Daoy (cell line): ENCODE data around the gene ACSL3. TPM values are rescaled to one million over a fixed set of nuclear protein-coding genes. Genes with fewer than 3 reads are reported as not detected.
"Not testable (repeated sequence)": the region's sequence is repeated elsewhere in the genome, so short reads cannot be mapped to it uniquely, and the experiment has no call there.

Experiments used
- DNase-seq: peaks from one replicate; pipeline ENCODE4 v3.0.0-alpha.2; 2015; ENCODE audit warnings: low read depth
- total RNA-seq: library from RNA; depleted of rRNA; stranded (reverse); fragments of >200 nt; shearing (Covaris generic); gene quantifications from 2 replicates; pipeline ENCODE4 v1.2.3, GENCODE V29; 2014

The ACSL3 gene
- total RNA-seq, 1 experiment from 2014 or later: 76.2 TPM

GRCh38 chr2:222851956-222852617 lies 8.7 kb upstream of the ACSL3 start:
- no peak for DNase-seq

DNA sequence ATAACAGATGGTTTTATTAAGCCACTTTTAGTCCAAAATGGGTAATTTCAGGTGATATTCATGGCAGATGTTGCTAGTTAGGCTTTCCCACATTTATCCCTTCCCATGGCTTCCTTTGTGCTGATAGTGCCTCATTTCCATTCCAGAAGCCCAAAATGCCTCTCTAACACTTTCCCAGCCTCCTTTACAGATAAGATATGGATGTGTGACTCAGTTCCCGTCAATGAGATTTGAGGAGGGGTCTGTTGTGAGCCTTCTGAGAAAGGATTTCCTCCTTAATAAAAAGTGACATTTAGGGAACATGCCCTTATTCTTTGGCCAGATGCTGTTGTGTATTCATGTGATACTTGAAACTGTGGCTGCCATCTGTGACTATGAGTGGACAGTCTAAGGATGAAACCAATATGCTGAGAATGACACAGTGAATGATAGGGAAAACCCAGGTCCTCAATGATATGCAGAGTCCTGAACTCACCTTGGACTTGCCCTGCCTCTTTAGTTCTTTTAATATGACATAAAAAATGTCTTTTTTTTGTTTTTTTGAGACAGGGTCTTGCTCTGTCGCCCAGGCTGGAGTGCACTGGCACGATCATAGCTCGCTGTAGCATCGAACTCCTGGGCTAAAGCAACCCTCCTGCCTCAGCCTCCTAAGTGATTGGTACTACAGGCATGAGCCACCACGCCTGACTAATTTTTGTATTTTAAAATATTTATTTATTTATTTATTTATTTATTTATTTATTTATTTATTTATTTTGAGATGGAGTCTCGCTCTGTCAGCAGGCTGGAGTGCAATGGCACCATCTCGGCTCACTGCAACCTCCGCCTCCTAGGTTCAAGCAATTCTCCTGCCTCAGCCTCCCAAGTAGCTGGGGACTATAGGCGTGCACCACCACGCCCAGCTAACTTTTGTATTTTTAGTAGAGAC lies 5.8 kb upstream of the ACSL3 start:
- no peak for DNase-seq

- peak; percentile 85 for DNase-seq
These were observed 837 bp upstream of the ACSL3 start for GRCh38 chr2:222859786-222860612.

DNA sequence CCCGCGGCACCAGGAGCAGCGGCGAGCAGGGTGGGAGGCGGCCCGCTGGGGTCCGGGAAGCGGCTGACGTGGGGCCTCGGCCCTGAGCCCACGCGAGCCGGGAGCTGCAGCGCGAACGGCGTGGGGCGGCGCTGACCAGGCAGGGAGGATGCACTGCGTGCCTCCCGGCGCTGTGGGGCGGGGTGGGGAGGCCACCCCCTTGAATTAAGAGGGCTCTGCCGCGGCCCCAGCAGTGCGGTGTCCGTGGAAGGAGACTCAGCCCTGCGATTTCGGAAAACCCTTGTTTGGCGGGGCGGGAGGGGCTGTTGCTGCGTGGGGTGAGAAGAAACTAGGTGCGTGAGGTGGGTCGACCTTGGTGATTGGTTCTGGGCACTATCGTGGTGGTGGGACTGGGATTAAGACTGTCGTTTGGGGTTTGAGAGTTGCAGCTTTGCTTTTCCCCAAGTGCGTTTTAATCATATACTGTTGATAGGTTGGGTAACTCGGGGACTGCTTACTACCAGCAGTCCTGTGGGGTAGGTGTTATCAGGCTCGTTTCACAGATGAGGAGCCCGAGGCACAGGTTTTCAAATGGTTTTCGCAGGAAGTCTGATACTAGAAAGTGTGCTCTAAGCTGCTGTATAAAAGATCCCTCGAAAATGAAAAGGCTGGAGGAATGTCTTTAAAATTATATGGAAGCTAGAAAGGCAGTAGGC lies 722 bp downstream of the ACSL3 start:
- DNase-seq: no peak

DNA sequence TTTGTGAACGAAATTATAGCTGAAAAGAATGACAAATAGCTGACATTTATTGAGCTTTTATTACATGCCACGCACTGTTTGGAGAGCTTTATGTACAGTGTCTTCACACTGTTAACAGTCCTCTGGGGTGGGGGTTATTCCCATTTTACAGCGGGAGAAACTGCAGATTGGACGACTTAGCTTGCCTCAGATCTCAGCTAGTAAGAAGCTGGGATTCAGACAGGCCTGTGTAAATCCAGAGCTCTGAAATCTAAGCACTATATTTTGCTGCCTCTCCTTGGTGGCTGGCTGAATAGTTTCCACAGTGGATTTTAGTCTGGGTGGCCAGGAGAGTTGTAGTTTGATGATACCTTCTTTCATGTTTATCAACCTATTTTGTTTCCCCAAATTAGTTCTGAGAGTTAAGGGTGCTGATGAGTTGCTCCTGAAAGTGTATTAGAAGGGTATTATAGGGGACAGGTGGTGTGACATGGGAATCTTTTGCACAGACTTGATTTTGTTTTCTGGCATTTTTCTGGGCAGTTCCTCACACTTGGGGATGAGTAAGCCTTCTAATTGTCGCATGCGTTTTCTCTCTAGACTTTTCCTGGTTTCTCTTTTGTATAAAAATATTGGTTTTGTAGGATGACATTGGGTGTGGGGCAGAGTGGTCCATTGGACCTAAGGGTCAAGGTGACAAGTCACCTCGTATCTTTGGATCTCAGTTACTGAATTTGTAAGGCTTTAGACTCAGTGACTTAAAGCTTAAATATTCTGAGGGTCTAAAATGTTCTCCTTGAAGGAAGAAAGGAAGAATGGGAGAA lies 1.5 kb downstream of the ACSL3 start:
- no peak for DNase-seq

DNA sequence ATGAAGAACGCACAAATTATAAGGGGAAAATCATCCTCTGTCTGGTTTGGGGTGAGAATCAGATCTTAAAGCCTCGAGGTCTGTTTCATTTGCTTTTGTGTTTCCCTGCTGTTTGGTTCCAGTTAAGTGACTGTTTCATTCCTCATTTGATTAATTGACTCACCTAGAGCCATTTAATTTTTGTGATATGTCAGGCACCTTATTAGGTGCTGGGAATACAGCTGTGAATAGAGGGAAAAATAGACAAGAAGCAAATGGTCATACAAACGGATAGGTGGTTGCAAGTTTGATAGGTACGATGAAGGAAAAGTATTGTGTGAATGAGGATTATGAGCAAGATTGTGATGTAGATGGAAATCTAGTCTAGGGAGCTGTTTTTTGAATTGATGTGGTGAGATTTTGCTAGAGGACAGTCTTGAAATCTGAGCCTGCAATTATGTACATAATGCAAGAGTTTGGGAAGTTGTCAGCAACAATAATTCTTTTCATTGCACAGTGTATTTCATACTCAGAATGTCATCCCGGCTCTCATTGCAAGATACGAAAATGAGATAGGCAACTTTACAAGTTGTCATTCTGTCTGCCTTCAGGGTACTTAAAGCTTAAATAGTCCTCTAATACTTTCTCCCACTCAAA lies 2.2 kb downstream of the ACSL3 start:
- DNase-seq: no peak

DNA sequence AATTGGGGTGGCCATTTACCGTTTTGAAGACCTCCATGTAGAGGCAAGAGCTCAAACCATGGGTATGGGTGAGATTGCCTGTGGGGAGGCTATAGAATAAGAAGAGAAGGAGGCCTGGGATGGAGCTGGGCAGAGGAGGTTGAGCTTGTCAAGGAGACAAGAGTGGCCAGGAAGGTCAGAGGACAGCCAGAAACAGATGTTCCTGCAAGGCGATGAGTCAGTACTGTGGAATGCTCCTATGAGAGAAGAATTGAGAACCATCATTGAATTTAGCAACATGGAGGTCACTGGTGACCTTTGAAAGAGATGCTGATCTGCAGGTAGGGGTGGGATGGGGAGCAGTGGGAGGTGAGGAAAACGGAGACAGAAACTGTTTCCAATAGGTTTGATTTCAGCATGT lies 3.5 kb downstream of the ACSL3 start:
- DNase-seq: peak; percentile 45

DNA sequence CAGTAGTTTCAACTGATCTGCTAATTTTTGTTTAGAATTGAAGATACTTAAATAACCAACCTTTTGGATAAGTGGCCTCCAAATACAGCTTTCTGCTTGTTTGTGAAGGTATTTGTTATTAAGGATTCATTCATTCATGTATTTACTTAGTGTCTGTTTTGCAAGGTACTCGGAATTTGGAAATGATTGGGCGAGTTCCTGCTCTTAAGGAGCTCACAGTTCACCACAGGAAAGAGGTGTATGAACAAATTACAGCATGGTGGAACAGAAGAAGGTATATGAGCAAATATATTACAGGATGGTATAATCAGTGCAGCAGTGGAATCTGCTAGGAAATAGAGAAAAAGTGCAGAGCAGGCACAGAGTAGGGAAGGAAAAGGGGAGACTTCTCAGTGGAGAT lies 4.5 kb downstream of the ACSL3 start:
- DNase-seq: no peak

GRCh38 chr2:222866358-222866960 lies 5.6 kb downstream of the ACSL3 start:
- no peak for DNase-seq

GRCh38 chr2:222868560-222869251 lies 7.9 kb downstream of the ACSL3 start:
- not testable (repeated sequence) for DNase-seq

DNA sequence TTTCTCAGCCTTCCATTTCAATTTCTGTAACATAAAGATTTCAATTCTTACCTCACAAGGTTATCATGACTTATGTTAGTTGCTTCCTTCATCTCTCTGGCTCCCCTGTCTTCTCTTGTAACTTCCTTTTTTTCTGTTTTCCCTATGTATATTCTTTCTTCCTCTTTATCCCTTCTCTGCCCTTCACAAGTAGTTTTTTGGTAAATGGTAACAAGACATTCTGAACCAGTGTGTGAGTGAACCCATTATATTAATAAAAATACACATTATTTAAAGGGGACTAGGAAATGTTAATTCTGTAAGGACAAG lies 8.4 kb downstream of the ACSL3 start:
- no peak for DNase-seq

- DNase-seq: no peak
These were observed 10.5 kb downstream of the ACSL3 start for GRCh38 chr2:222871291-222871690.

GRCh38 chr2:222872551-222872950 lies 11.7 kb downstream of the ACSL3 start:
- no peak for DNase-seq

- DNase-seq: no peak
These were observed 14.6 kb downstream of the ACSL3 start for GRCh38 chr2:222875482-222875881.

- DNase-seq: no peak
These were observed 16.1 kb downstream of the ACSL3 start for GRCh38 chr2:222876947-222877346.

GRCh38 chr2:222877556-222878300 lies 16.9 kb downstream of the ACSL3 start:
- no peak for DNase-seq

DNA sequence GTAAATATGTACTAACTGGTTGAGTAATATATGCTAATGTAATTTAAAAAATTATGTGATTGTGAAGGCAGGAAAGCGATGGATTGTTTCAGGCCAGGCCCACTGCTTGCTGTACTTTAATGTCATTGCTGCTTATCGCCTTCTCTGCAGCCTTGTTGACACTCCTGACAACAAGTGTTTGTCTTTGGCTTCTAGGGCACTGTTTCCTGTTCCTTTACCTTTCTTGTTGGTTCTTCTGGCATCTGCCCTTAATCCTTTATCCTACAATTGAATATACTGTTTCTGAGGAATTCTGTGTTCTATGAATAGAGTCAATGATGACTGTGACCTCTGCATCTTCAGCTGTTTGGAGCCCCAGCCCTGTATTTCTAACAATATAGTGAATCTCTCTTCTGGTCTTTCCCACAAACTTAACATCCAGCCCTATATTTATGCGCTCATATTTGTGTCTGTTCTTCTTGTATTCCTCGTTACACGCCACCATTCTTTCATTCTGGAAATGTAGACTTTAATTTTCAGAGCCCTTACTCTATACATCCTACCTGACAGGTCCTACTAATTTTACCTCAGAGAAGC lies 17.6 kb downstream of the ACSL3 start:
- no peak for DNase-seq

DNA sequence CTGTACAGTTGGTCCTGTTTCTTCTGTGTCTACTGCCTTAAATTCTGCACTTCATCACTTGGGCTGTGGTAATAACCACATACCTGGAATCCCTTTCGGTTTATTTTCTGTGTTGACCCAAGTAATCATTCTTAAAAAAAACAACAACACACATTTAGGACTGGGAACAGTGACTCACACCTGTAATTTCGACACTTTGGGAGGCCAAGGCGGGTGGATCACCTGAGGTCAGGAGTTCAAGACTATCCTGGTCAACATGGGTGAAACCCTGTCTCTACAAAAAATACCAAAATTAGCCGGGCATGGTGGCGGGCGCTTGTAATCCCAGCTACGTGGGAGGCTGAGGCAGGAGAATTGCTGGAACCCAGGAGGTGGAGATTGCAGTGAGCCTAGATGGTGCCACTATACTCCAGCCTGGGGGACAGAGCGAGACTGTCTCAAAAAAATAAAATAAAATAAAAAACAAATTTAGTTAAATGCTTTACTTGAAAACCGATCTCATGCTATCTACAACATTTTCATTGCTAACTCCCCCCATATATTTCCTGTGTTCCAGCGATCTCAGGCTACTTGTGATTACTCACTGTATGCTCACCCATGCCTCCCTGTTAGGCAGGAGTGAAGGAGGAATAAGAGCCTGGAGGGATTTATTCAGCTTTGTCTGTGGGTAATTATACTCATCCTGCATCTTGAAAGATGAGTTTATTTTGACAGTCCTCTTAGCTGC lies 18.2 kb downstream of the ACSL3 start:
- peak; percentile 71 for DNase-seq
